Measurements from ENCODE around the gene XXYLT1.

- no peak for TF ChIP-seq POLR2A (IDR thresholded peaks at IDR 0.05)
- TF ChIP-seq, protein P1, sequence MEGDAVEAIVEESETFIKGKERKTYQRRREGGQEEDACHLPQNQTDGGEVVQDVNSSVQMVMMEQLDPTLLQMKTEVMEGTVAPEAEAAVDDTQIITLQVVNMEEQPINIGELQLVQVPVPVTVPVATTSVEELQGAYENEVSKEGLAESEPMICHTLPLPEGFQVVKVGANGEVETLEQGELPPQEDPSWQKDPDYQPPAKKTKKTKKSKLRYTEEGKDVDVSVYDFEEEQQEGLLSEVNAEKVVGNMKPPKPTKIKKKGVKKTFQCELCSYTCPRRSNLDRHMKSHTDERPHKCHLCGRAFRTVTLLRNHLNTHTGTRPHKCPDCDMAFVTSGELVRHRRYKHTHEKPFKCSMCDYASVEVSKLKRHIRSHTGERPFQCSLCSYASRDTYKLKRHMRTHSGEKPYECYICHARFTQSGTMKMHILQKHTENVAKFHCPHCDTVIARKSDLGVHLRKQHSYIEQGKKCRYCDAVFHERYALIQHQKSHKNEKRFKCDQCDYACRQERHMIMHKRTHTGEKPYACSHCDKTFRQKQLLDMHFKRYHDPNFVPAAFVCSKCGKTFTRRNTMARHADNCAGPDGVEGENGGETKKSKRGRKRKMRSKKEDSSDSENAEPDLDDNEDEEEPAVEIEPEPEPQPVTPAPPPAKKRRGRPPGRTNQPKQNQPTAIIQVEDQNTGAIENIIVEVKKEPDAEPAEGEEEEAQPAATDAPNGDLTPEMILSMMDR (IDR thresholded peaks at IDR 0.05): no peak
Measured at GRCh38 chr3:195107593-195107992, 163.4 kb downstream of the XXYLT1 start.
